ENCODE results near the gene ITGB4. TPM values are rescaled to one million over a fixed set of nuclear protein-coding genes. Genes with fewer than 3 reads are reported as not detected.

ITGB4 gene
- total and polyA plus RNA-seq, 5 donors from 2014 or later, result 0.28 to 0.60 (median 0.56) TPM; not detected in 2

DNA sequence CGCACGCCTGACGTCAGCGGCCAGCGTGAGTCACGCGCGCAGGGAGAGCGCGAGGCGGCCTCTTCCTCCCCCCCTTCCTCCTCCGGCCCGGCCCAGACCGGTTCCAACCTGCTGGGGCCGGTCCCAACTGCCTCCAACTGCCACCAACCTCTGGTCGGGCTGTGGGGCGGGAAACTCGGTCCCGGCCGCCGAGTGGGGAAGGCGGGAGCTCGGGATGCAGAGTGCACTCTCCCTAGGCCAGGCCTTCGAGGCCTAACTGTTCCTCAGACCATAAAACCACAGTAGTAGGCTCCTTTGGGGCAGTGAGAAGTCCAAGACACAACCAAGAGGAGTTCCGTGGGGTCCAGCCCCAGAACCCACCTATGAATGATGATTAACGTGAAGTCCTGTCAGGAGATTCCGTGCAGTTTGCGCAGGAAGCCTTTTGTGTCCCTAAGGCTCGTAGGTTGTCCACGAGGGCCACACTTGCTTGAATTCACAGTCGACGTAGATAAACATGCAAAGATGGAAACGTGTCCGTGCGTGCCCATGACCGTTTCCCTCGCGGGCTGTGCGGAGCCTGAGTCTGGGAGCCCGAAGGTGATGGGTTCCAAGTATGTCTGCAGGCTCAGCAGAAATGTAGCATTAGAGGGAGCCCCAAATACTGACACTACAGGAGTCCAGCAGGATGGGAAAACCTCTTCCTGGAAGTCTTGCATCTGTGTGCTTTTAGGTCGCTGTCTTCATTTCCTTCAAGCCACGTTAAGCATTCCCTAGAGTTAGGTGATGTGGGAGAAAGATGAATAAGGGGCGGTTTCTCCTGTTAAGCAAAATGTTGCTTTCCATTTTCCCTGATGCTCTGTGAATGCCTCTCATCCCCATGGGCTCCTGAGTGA lies 64.0 kb downstream of the ITGB4 start:
- Histone ChIP-seq H3K4me3 (ENCODE audit: low read depth, low read length) (peak overlapping the region; percentile 91), H3K36me3 (ENCODE audit: control insufficient read depth, insufficient read depth, low read length) (no peaks in the 10 kb centered on the region), H3K27me3 (ENCODE audit: control insufficient read depth, insufficient read depth, low read length) (no peaks in the 10 kb centered on the region), H3K27ac (ENCODE audit: insufficient read depth, low read length, poor library complexity, severe bottlenecking) (peak overlapping the region; percentile 100), H3K4me1 (ENCODE audit: control insufficient read depth, insufficient read depth, low read length, poor library complexity, severe bottlenecking) (peaks cover 53% of the 10 kb centered on the region), H3K9me3 (ENCODE audit: control insufficient read depth in 2 of 2, low read length in 2 of 2) (no peaks in the 10 kb centered on the region)
- Mint-ChIP-seq H3K36me3 (no peaks in the 10 kb centered on the region), H3K4me3 (peak overlapping the region; percentile 87 to 97 (median 96)), H3K9me3 (no peaks in the 10 kb centered on the region), H3K4me1 (peaks cover 7 to 55% (median 33%) of the 10 kb centered on the region in 4 donors), H3K27me3 (peaks cover 4% of the 10 kb centered on the region), H3K27ac (peak overlapping the region; percentile 99 to 100 (median 100))
- peak in 2 of 3 donors; percentile 67 to 88 for DNase-seq
- peak; percentile 72 to 73 for ATAC-seq (ENCODE audit: low read depth in 2 of 2)

GRCh38 chr17:75791254-75791653 lies 70.0 kb downstream of the ITGB4 start:
- no peak overlapping the region for H3K4me3 ChIP-seq (ENCODE audit: low read depth, low read length)
- H3K4me1 ChIP-seq (ENCODE audit: control insufficient read depth, insufficient read depth, low read length, poor library complexity, severe bottlenecking), result peaks cover 14% of the 10 kb centered on the region
- Mint-ChIP-seq H3K36me3 (peaks cover 16% of the 10 kb centered on the region), H3K4me1 (peaks cover 21 to 53% (median 26%) of the 10 kb centered on the region in 4 donors), H3K4me3 (peak overlapping the region in 1 of 4 donors; percentile 3), H3K27ac (no peak overlapping the region), H3K9me3 (no peaks in the 10 kb centered on the region), H3K27me3 (no peaks in the 10 kb centered on the region)
- no peaks in the 10 kb centered on the region for H3K27me3 ChIP-seq (ENCODE audit: control insufficient read depth, insufficient read depth, low read length)
- peaks cover 18% of the 10 kb centered on the region for H3K36me3 ChIP-seq (ENCODE audit: control insufficient read depth, insufficient read depth, low read length)
- no peak for ATAC-seq (ENCODE audit: low read depth in 2 of 2)
- DNase-seq, result no peak
- H3K27ac ChIP-seq (ENCODE audit: insufficient read depth, low read length, poor library complexity, severe bottlenecking), result no peak overlapping the region
- H3K9me3 ChIP-seq (ENCODE audit: control insufficient read depth in 2 of 2, low read length in 2 of 2), result no peaks in the 10 kb centered on the region

GRCh38 chr17:75793460-75793859 lies 72.2 kb downstream of the ITGB4 start:
- H3K4me3 ChIP-seq (ENCODE audit: low read depth, low read length), result no peak overlapping the region
- peaks cover 25% of the 10 kb centered on the region for H3K36me3 Mint-ChIP-seq
- H3K9me3 Mint-ChIP-seq, result no peaks in the 10 kb centered on the region
- ATAC-seq (ENCODE audit: low read depth in 2 of 2), result no peak
- no peaks in the 10 kb centered on the region for H3K27me3 ChIP-seq (ENCODE audit: control insufficient read depth, insufficient read depth, low read length)
- H3K36me3 ChIP-seq (ENCODE audit: control insufficient read depth, insufficient read depth, low read length), result peaks cover 27% of the 10 kb centered on the region
- H3K4me3 Mint-ChIP-seq, result no peak overlapping the region
- H3K4me1 ChIP-seq (ENCODE audit: control insufficient read depth, insufficient read depth, low read length, poor library complexity, severe bottlenecking), result no peaks in the 10 kb centered on the region
- peak overlapping the region in 1 of 3 donors; percentile 62 for H3K27ac Mint-ChIP-seq
- peaks cover 20 to 42% (median 22%) of the 10 kb centered on the region in 4 donors for H3K4me1 Mint-ChIP-seq
- no peaks in the 10 kb centered on the region for H3K27me3 Mint-ChIP-seq
- DNase-seq, result no peak
- H3K9me3 ChIP-seq (ENCODE audit: control insufficient read depth in 2 of 2, low read length in 2 of 2), result no peaks in the 10 kb centered on the region
- H3K27ac ChIP-seq (ENCODE audit: insufficient read depth, low read length, poor library complexity, severe bottlenecking), result no peak overlapping the region

DNA sequence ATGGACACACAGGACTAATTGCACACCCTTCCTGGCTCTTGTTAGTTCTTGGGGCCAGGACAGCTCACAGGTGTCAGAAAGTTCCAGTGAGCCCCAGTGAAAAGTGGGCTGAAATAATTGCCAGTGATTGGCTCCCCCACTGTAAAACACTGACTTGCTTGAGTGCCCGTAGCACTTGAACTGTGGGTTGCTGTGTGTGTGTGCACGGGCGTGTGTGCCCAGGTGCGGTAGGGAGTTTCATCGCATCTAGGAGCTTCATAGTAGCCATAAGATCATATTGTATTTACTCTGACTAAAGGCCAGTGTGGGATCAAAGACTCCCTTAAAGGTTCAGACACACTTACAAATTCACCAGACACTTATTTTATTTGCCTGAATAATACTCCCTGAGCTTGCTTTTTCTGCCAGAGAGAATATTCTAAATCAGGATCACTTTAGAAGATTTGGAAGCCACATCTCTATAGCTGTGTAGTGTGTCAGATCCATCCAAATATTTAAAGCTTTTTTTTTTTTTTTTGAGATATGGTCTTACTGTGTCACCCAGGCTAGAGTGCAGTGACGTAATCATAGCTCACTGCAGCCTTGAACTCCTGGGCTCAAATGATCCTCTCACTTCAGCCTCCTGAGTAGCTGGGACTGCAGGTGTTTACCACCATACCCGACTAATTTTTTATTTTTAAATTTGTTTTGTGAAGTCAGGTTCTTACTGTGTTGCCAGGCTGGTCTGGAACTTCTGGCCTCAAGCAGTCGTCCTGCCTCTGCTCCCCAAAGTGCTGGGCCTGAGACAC lies 74.8 kb downstream of the ITGB4 start:
- Mint-ChIP-seq H3K36me3 (peaks cover 30% of the 10 kb centered on the region), H3K9me3 (no peaks in the 10 kb centered on the region), H3K4me1 (peaks cover 18 to 38% (median 23%) of the 10 kb centered on the region in 4 donors), H3K27me3 (no peaks in the 10 kb centered on the region), H3K27ac (no peak overlapping the region), H3K4me3 (no peak overlapping the region)
- peaks cover 37% of the 10 kb centered on the region for H3K36me3 ChIP-seq (ENCODE audit: control insufficient read depth, insufficient read depth, low read length)
- H3K4me3 ChIP-seq (ENCODE audit: low read depth, low read length), result no peak overlapping the region
- no peak for DNase-seq
- no peak for ATAC-seq (ENCODE audit: low read depth in 2 of 2)
- no peaks in the 10 kb centered on the region for H3K27me3 ChIP-seq (ENCODE audit: control insufficient read depth, insufficient read depth, low read length)
- no peak overlapping the region for H3K27ac ChIP-seq (ENCODE audit: insufficient read depth, low read length, poor library complexity, severe bottlenecking)
- H3K4me1 ChIP-seq (ENCODE audit: control insufficient read depth, insufficient read depth, low read length, poor library complexity, severe bottlenecking), result no peaks in the 10 kb centered on the region
- no peaks in the 10 kb centered on the region for H3K9me3 ChIP-seq (ENCODE audit: control insufficient read depth in 2 of 2, low read length in 2 of 2)

DNA sequence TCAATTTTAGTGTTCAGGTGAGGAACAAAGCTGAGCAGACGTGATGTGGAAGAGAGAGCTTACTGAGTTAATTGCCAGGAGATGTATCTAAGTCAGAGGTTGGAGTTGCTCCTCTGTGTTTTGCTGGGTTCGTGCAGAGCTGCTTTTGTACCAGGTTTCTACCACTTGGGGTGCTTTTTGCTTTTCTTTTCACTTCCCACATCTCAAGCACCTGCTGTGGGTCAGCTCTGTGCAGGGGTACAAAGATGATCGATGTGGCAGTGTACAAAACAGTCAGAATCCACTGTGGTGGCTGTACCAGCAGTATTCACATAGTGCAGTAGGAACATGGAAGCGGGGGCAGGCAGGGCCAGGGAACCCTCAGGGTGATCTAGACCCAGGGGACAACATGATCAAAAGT lies 78.1 kb downstream of the ITGB4 start:
- Mint-ChIP-seq H3K4me1 (peaks cover 5 to 24% (median 15%) of the 10 kb centered on the region in 4 donors), H3K9me3 (no peaks in the 10 kb centered on the region), H3K36me3 (peaks cover 21% of the 10 kb centered on the region), H3K27ac (peak overlapping the region in 1 of 3 donors; percentile 79), H3K4me3 (no peak overlapping the region), H3K27me3 (no peaks in the 10 kb centered on the region)
- Histone ChIP-seq H3K4me3 (ENCODE audit: low read depth, low read length) (no peak overlapping the region), H3K36me3 (ENCODE audit: control insufficient read depth, insufficient read depth, low read length) (peaks cover 23% of the 10 kb centered on the region), H3K27me3 (ENCODE audit: control insufficient read depth, insufficient read depth, low read length) (no peaks in the 10 kb centered on the region), H3K9me3 (ENCODE audit: control insufficient read depth in 2 of 2, low read length in 2 of 2) (no peaks in the 10 kb centered on the region), H3K4me1 (ENCODE audit: control insufficient read depth, insufficient read depth, low read length, poor library complexity, severe bottlenecking) (no peaks in the 10 kb centered on the region), H3K27ac (ENCODE audit: insufficient read depth, low read length, poor library complexity, severe bottlenecking) (no peak overlapping the region)
- no peak for DNase-seq
- no peak for ATAC-seq (ENCODE audit: low read depth in 2 of 2)

- Mint-ChIP-seq H3K4me1 (peaks cover 5 to 24% (median 12%) of the 10 kb centered on the region in 4 donors), H3K9me3 (no peaks in the 10 kb centered on the region), H3K27ac (peak overlapping the region in 1 of 3 donors; percentile 36), H3K36me3 (peaks cover 12% of the 10 kb centered on the region), H3K27me3 (no peaks in the 10 kb centered on the region), H3K4me3 (no peak overlapping the region)
- H3K27ac ChIP-seq (ENCODE audit: insufficient read depth, low read length, poor library complexity, severe bottlenecking), result no peak overlapping the region
- peaks cover 10% of the 10 kb centered on the region for H3K36me3 ChIP-seq (ENCODE audit: control insufficient read depth, insufficient read depth, low read length)
- no peaks in the 10 kb centered on the region for H3K4me1 ChIP-seq (ENCODE audit: control insufficient read depth, insufficient read depth, low read length, poor library complexity, severe bottlenecking)
- H3K27me3 ChIP-seq (ENCODE audit: control insufficient read depth, insufficient read depth, low read length), result no peaks in the 10 kb centered on the region
- no peak overlapping the region for H3K4me3 ChIP-seq (ENCODE audit: low read depth, low read length)
- no peak for DNase-seq
- ATAC-seq (ENCODE audit: low read depth in 2 of 2), result no peak
- H3K9me3 ChIP-seq (ENCODE audit: control insufficient read depth in 2 of 2, low read length in 2 of 2), result no peaks in the 10 kb centered on the region
Observed at GRCh38 chr17:75803883-75804282, 82.6 kb downstream of the ITGB4 start.

GRCh38 chr17:75806822-75807500 lies 85.7 kb downstream of the ITGB4 start:
- Histone ChIP-seq H3K9me3 (ENCODE audit: control insufficient read depth in 2 of 2, low read length in 2 of 2) (no peaks in the 10 kb centered on the region), H3K27ac (ENCODE audit: insufficient read depth, low read length, poor library complexity, severe bottlenecking) (no peak overlapping the region), H3K4me3 (ENCODE audit: low read depth, low read length) (no peak overlapping the region), H3K4me1 (ENCODE audit: control insufficient read depth, insufficient read depth, low read length, poor library complexity, severe bottlenecking) (no peaks in the 10 kb centered on the region), H3K36me3 (ENCODE audit: control insufficient read depth, insufficient read depth, low read length) (peaks cover 18% of the 10 kb centered on the region), H3K27me3 (ENCODE audit: control insufficient read depth, insufficient read depth, low read length) (no peaks in the 10 kb centered on the region)
- no peak for DNase-seq
- Mint-ChIP-seq H3K27ac (peak overlapping the region in 1 of 3 donors; percentile 91), H3K36me3 (peaks cover 5% of the 10 kb centered on the region), H3K4me3 (no peak overlapping the region), H3K4me1 (peaks cover 2 to 17% (median 10%) of the 10 kb centered on the region in 4 donors), H3K9me3 (no peaks in the 10 kb centered on the region), H3K27me3 (no peaks in the 10 kb centered on the region)
- ATAC-seq (ENCODE audit: low read depth in 2 of 2), result no peak

Measured in CD4-positive, CD25-positive, alpha-beta regulatory T cell (primary cell).